GM12878 (cell line): ENCODE results near the gene GRM7. TPM values are rescaled to one million over a fixed set of nuclear protein-coding genes. Genes with fewer than 3 reads are reported as not detected.

Source experiments
- ATAC-seq: fragments of 200-7000 bp; cut with Tn5 transposase; 3 replicates; pipeline ENCODE4 v1.9.1; 2020; ENCODE audit warnings: mild to moderate bottlenecking, moderate library complexity
- BruUV-seq: library from RNA; stranded (reverse); fragments of 400-500 nt; replicated peaks from 2 replicates; lab custom pipeline; 2021; lab: Mats Ljungman, UMichigan
- CTCF ChIA-PET: fragments of 300-600 bp; sonication (Branson Sonifier 250); formaldehyde crosslinking; extraction: SDS; loops from one replicate; lab custom pipeline; 2021; ENCODE audit warnings: inconsistent platforms; lab: Yijun Ruan, JAX
- POLR2A ChIA-PET: fragments of 350-600 bp; formaldehyde crosslinking; extraction: SDS; loops from one replicate; lab custom pipeline; 2021; ENCODE audit warnings: inconsistent platforms; lab: Charles Lee
- RAD21 ChIA-PET: fragments of 300-600 bp; sonication (Branson Sonifier 250); formaldehyde crosslinking; loops from one replicate; lab custom pipeline; 2023; ENCODE audit warnings: antibody characterized with exemption; ENCODE audit not compliant: unreplicated experiment; lab: Charles Lee
- SMC1A ChIA-PET: fragments of 300-600 bp; sonication (Branson Sonifier 250); formaldehyde crosslinking; loops from one replicate; lab custom pipeline; 2023; ENCODE audit not compliant: unreplicated experiment, uncharacterized antibody; lab: Charles Lee
- DNase-seq: peaks from one replicate; pipeline ENCODE4 v3.0.0-alpha.2; 2011; ENCODE audit warnings: low read depth, low spot score
- FAIRE-seq: peaks from 3 replicates; lab custom pipeline; 2011; peaks lifted over from hg19 to GRCh38; lab: Jason Lieb, UNC
- H2AFZ ChIP-seq: 2 replicates; pipeline ENCODE4 v1.6.0; 2011; ENCODE audit warnings: low read depth, low read length, control low read depth; ENCODE audit not compliant: control insufficient read depth
- H3K27ac ChIP-seq: 2 replicates; pipeline ENCODE4 v1.5.1; 2011; ENCODE audit warnings: control low read depth; ENCODE audit not compliant: control insufficient read depth, insufficient read depth
- H3K27me3 ChIP-seq, 2 experiments: replicated peaks in 1 of 2; 2 replicates each; pipeline versions ENCODE4 v1.6.0 to v1.6.1; 2011; ENCODE audit warnings: low read length in 1 of 2; ENCODE audit not compliant: control insufficient read depth in 2 of 2, insufficient read depth in 2 of 2
- H3K36me3 ChIP-seq, 2 experiments: 2 replicates each; pipeline ENCODE4 v1.5.1; 2011; ENCODE audit warnings: low read length in 1 of 2; ENCODE audit not compliant: control insufficient read depth in 2 of 2, insufficient read depth in 2 of 2
- H3K4me1 ChIP-seq: 2 replicates; pipeline ENCODE4 v1.6.1; 2011; ENCODE audit warnings: mild to moderate bottlenecking, low read length, moderate library complexity, mixed read lengths; ENCODE audit not compliant: control insufficient read depth, insufficient read depth
- H3K4me2 ChIP-seq: 2 replicates; pipeline ENCODE4 v1.6.0; 2011; ENCODE audit warnings: control low read depth; ENCODE audit not compliant: control insufficient read depth, insufficient read depth
- H3K4me3 ChIP-seq: fragments of 200-600 bp; sonication (generic); 2 replicates; pipeline ENCODE4 v1.5.1; 2016
- H3K79me2 ChIP-seq: 2 replicates; pipeline ENCODE4 v1.6.0; 2011; ENCODE audit warnings: low read length; ENCODE audit not compliant: control insufficient read depth, insufficient read depth
- H3K9ac ChIP-seq: 2 replicates; pipeline ENCODE4 v1.8.0; 2011; ENCODE audit warnings: low read length, control low read depth, mixed read lengths; ENCODE audit not compliant: control insufficient read depth, insufficient read depth
- H3K9me3 ChIP-seq: replicated peaks from 3 replicates; pipeline ENCODE4 v1.5.1; 2011; ENCODE audit warnings: mild to moderate bottlenecking, low read length; ENCODE audit not compliant: control insufficient read depth, insufficient read depth
- H4K20me1 ChIP-seq: 2 replicates; pipeline ENCODE4 v1.6.0; 2011; ENCODE audit not compliant: control insufficient read depth, insufficient read depth
- BACH1 ChIP-seq: fragments of 450-650 bp; IDR thresholded peaks from 2 replicates; pipeline ENCODE4 v1.6.1; 2017; ENCODE audit warnings: mild to moderate bottlenecking, borderline replicate concordance
- CHD4 ChIP-seq: fragments of 200-600 bp; sonication (generic); IDR thresholded peaks from 2 replicates; pipeline ENCODE4 v1.6.1; 2016; ENCODE audit warnings: mild to moderate bottlenecking
- DPF2 ChIP-seq: fragments of 450-650 bp; IDR thresholded peaks from 2 replicates; pipeline ENCODE4 v1.6.1; 2017; ENCODE audit warnings: mild to moderate bottlenecking
- ETV6 ChIP-seq, 2 experiments: fragments of 450-650 bp in 1 of 2; IDR thresholded peaks in 1 of 2; conservative IDR thresholded peaks in 1 of 2; 2 replicates each; pipeline ENCODE4 v1.6.1; 2014; ENCODE audit warnings: antibody characterized with exemption in 1 of 2, borderline replicate concordance in 1 of 2, low read depth in 1 of 2, mild to moderate bottlenecking in 1 of 2, moderate library complexity in 1 of 2
- MEF2B ChIP-seq: fragments of 450-650 bp; IDR thresholded peaks from 2 replicates; pipeline ENCODE4 v1.6.1; 2018; ENCODE audit warnings: mild to moderate bottlenecking, moderate library complexity; ENCODE audit not compliant: partially characterized antibody, poor library complexity, severe bottlenecking
- SMARCA5 ChIP-seq: fragments of 450-650 bp; IDR thresholded peaks from 2 replicates; pipeline ENCODE4 v1.6.1; 2017; ENCODE audit warnings: mild to moderate bottlenecking
- WGBS: methylation state at CpG from one replicate; pipeline ENCODE4 v1.1.6; 2016; ENCODE audit warnings: low lambda C conversion rate; ENCODE audit not compliant: insufficient replicate concordance, insufficient coverage; ENCODE audit errors: missing lambda C conversion rate; 5-methylcytosine and 5-hydroxymethylcytosine counted together
- in situ Hi-C: fragments of 300-500 bp; cut with MboI; formaldehyde crosslinking; loops from 9 replicates; pipeline ENCODE4 v1.14.3; 2018; ENCODE audit warnings: mixed read lengths
- intact Hi-C: fragments of 100-400 bp; cut with micrococcal nuclease; formaldehyde crosslinking; loops from one replicate; pipeline ENCODE4 v1.14.2; 2022; ENCODE audit not compliant: unreplicated experiment
- polyA plus RNA-seq, 11 experiments: library from polyadenylated mRNA; depleted of rRNA in 4 of 11; unstranded in 6 of 11; stranded (reverse) in 5 of 11; fragments of >200 nt; fragmentation: Nextera tagmentation in 4 of 11; fragmentation: Illumina TruSeq in 1 of 11; extraction: Ambion mirVana in 4 of 11; extraction: Trizol in 1 of 11; gene quantifications; 1 replicate in 1 of 11; 2 replicates in 10 of 11; pipeline versions ENCODE4 v1.2.1 to v1.2.3, GENCODE V29; 2011 to 2016; ENCODE audit warnings: inconsistent platforms in 2 of 11, missing spikeins in 2 of 11, low read depth in 1 of 11
- total RNA-seq, 4 experiments: library from RNA; depleted of rRNA in 3 of 4; stranded (reverse); fragments of >200 nt in 3 of 4; fragmentation: Illumina TruSeq in 1 of 4; extraction: Trizol in 1 of 4; gene quantifications; 2 replicates each; pipeline versions ENCODE4 v1.2.1 to v1.2.3, GENCODE V29; 2013 to 2021
- TF ChIP-seq, protein P1 (sequence below): fragments of 450-650 bp; IDR thresholded peaks from 2 replicates; pipeline ENCODE4 v1.6.1; 2017; ENCODE audit warnings: antibody characterized with exemption, mild to moderate bottlenecking, moderate library complexity

GRM7 gene
- total and polyA plus RNA-seq, 10 of the 15 experiments (the other 5 are each of a cell fraction or from before 2014, with no cell fraction given) = not detected

DNA sequence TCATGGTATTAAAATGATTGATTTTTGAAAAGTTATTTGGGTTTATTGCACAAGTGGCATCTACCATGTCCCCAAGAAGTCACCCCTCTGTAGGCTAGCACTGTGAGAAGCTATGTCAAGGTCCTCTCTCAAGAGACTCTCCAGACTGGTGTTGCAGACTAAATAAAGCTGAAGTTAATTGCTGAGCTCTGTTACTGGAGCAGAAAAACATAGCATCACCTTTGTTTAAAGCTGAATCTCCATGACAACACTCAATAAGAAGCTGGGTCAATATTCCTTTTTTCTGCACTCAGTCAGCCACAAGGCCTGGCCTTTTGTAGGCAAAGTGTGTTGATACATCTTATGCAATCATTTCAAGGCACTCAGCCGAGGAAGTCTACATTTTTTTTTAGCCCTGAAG is 834.1 kb downstream of the GRM7 start:
- TF ChIP-seq, protein P1, sequence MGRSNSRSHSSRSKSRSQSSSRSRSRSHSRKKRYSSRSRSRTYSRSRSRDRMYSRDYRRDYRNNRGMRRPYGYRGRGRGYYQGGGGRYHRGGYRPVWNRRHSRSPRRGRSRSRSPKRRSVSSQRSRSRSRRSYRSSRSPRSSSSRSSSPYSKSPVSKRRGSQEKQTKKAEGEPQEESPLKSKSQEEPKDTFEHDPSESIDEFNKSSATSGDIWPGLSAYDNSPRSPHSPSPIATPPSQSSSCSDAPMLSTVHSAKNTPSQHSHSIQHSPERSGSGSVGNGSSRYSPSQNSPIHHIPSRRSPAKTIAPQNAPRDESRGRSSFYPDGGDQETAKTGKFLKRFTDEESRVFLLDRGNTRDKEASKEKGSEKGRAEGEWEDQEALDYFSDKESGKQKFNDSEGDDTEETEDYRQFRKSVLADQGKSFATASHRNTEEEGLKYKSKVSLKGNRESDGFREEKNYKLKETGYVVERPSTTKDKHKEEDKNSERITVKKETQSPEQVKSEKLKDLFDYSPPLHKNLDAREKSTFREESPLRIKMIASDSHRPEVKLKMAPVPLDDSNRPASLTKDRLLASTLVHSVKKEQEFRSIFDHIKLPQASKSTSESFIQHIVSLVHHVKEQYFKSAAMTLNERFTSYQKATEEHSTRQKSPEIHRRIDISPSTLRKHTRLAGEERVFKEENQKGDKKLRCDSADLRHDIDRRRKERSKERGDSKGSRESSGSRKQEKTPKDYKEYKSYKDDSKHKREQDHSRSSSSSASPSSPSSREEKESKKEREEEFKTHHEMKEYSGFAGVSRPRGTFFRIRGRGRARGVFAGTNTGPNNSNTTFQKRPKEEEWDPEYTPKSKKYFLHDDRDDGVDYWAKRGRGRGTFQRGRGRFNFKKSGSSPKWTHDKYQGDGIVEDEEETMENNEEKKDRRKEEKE = no peak
- TF ChIP-seq DPF2 (no peak), ETV6 (conservative IDR thresholded peaks at IDR 0.05 in 1 of 2, IDR thresholded peaks at IDR 0.05 in 1 of 2; ENCODE audit: borderline replicate concordance in 1 of 2, low read depth in 1 of 2) (no peak), MEF2B (no peak), BACH1 (no peak), SMARCA5 (no peak), CHD4 (no peak)
- Histone ChIP-seq H3K4me3 (no peak overlapping the region), H3K4me1 (no peaks in the 10 kb centered on the region), H3K9me3 (no peaks in the 10 kb centered on the region), H4K20me1 (no peaks in the 10 kb centered on the region), H3K79me2 (no peaks in the 10 kb centered on the region), H2AFZ (no peak overlapping the region), H3K36me3 (no peaks in the 10 kb centered on the region), H3K4me2 (no peak overlapping the region), H3K27me3 (no peaks in the 10 kb centered on the region), H3K9ac (no peak overlapping the region), H3K27ac (no peak overlapping the region)
- BruUV-seq = no TSS peak
- DNase-seq = no peak
- RAD21 ChIA-PET = no interaction called here
- ATAC-seq = no peak
- in situ Hi-C loops (no loop called here), intact Hi-C loops (no loop called here)
- no peak for FAIRE-seq
- 0% methylated on average over 1 of the region's 1 CpG for WGBS
- CTCF ChIA-PET = no interaction called here
- POLR2A ChIA-PET = no interaction called here
- SMC1A ChIA-PET = no interaction called here
